ENCODE measurements around the gene SPATA12.

The SPATA12 gene

GRCh38 chr3:57018246-57018645, 42.2 kb upstream of the SPATA12 start:
- H3K4me3 ChIP-seq (ENCODE audit: low read depth, low read length): no peak overlapping the region
- DNase-seq (ENCODE audit: low read depth): no peak
- TF ChIP-seq CTCF (IDR thresholded peaks at IDR 0.05; ENCODE audit: low read depth, low read length, missing control alignments): no peak
- in situ Hi-C loops (cut with HindIII; ENCODE audit: low sequenced_read_pairs): loop anchor here (5.0 kb wide), 1 partner anchor 39 kb away; no protein-coding TSS in a partner anchor

GRCh38 chr3:57019057-57019456, 41.4 kb upstream of the SPATA12 start:
- DNase-seq (ENCODE audit: low read depth): no peak
- in situ Hi-C loops (cut with HindIII; ENCODE audit: low sequenced_read_pairs): loop anchor here (5.0 kb wide), 1 partner anchor 38 kb away; no protein-coding TSS in a partner anchor
- no peak for TF ChIP-seq CTCF (IDR thresholded peaks at IDR 0.05; ENCODE audit: low read depth, low read length, missing control alignments)
- no peak overlapping the region for H3K4me3 ChIP-seq (ENCODE audit: low read depth, low read length)

GRCh38 chr3:57025237-57025636, 35.2 kb upstream of the SPATA12 start:
- no peak for TF ChIP-seq CTCF (IDR thresholded peaks at IDR 0.05; ENCODE audit: low read depth, low read length, missing control alignments)
- no peak overlapping the region for H3K4me3 ChIP-seq (ENCODE audit: low read depth, low read length)
- no peak for DNase-seq (ENCODE audit: low read depth)
- in situ Hi-C loops (cut with HindIII; ENCODE audit: low sequenced_read_pairs): no loop called here

- no peak for TF ChIP-seq CTCF (IDR thresholded peaks at IDR 0.05; ENCODE audit: low read depth, low read length, missing control alignments)
- no peak for DNase-seq (ENCODE audit: low read depth)
- no peak overlapping the region for H3K4me3 ChIP-seq (ENCODE audit: low read depth, low read length)
- in situ Hi-C loops (cut with HindIII; ENCODE audit: low sequenced_read_pairs): no loop called here
Measured at GRCh38 chr3:57026944-57027343, 33.5 kb upstream of the SPATA12 start.

GRCh38 chr3:57029383-57029782, 31.1 kb upstream of the SPATA12 start:
- TF ChIP-seq CTCF (IDR thresholded peaks at IDR 0.05; ENCODE audit: low read depth, low read length, missing control alignments): no peak
- no peak overlapping the region for H3K4me3 ChIP-seq (ENCODE audit: low read depth, low read length)
- DNase-seq (ENCODE audit: low read depth): no peak
- in situ Hi-C loops (cut with HindIII; ENCODE audit: low sequenced_read_pairs): no loop called here

- H3K4me3 ChIP-seq (ENCODE audit: low read depth, low read length): no peak overlapping the region
- TF ChIP-seq CTCF (IDR thresholded peaks at IDR 0.05; ENCODE audit: low read depth, low read length, missing control alignments): no peak
- DNase-seq (ENCODE audit: low read depth): no peak
- in situ Hi-C loops (cut with HindIII; ENCODE audit: low sequenced_read_pairs): no loop called here
Measured at GRCh38 chr3:57029924-57030323, 30.5 kb upstream of the SPATA12 start.

- no peak for TF ChIP-seq CTCF (IDR thresholded peaks at IDR 0.05; ENCODE audit: low read depth, low read length, missing control alignments)
- in situ Hi-C loops (cut with HindIII; ENCODE audit: low sequenced_read_pairs): no loop called here
- no peak for DNase-seq (ENCODE audit: low read depth)
- H3K4me3 ChIP-seq (ENCODE audit: low read depth, low read length): no peak overlapping the region
Measured at GRCh38 chr3:57030721-57031120, 29.7 kb upstream of the SPATA12 start.

Data from astrocyte of the cerebellum (primary cell).